Measurements from ENCODE around the gene FOSL2.

Gene FOSL2

DNA sequence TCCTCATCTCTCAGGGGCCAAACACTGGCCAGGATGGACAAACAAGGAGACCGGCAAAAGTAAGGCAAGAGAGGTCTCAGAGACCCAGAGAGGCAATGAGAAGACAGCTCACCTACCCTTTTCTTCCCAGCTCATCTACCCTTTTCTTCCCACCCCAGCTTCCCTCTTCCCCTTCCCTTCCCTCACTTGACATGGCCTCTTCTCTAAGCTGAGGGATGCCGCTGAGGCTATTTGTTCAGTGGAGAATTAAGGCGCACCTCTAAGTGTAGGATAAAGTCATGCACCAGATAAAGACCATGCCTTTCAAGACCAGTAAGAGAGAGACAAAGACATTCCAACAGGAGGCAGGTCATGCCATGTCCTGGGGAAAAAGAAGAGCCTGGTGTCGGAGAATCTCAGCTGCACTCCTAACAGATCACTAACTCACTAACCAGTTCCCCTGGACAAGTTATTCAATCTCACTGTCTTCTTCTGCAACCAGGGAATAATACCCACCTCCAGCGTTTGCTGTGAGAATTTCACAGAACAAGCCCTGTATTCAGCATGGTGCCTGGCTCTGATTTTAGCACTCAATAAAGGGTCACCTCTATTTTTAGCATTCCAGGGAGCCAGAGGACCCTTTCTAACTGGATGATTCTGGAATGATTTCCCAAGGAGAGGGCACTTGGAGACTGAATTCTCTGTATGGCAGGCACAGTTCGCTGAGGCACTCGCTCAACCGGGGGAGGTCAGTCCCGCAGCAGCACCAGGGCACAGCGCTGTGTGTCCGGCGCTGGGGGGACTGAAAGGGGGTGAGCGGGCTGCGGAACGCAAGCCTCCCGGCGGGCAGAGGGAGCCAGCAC, 3.0 kb upstream of the FOSL2 start:
- TF ChIP-seq, protein P1, sequence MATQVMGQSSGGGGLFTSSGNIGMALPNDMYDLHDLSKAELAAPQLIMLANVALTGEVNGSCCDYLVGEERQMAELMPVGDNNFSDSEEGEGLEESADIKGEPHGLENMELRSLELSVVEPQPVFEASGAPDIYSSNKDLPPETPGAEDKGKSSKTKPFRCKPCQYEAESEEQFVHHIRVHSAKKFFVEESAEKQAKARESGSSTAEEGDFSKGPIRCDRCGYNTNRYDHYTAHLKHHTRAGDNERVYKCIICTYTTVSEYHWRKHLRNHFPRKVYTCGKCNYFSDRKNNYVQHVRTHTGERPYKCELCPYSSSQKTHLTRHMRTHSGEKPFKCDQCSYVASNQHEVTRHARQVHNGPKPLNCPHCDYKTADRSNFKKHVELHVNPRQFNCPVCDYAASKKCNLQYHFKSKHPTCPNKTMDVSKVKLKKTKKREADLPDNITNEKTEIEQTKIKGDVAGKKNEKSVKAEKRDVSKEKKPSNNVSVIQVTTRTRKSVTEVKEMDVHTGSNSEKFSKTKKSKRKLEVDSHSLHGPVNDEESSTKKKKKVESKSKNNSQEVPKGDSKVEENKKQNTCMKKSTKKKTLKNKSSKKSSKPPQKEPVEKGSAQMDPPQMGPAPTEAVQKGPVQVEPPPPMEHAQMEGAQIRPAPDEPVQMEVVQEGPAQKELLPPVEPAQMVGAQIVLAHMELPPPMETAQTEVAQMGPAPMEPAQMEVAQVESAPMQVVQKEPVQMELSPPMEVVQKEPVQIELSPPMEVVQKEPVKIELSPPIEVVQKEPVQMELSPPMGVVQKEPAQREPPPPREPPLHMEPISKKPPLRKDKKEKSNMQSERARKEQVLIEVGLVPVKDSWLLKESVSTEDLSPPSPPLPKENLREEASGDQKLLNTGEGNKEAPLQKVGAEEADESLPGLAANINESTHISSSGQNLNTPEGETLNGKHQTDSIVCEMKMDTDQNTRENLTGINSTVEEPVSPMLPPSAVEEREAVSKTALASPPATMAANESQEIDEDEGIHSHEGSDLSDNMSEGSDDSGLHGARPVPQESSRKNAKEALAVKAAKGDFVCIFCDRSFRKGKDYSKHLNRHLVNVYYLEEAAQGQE (IDR thresholded peaks at IDR 0.05; ENCODE audit: insufficient replicate concordance, low read depth), result no peak
- TF ChIP-seq, protein P2, sequence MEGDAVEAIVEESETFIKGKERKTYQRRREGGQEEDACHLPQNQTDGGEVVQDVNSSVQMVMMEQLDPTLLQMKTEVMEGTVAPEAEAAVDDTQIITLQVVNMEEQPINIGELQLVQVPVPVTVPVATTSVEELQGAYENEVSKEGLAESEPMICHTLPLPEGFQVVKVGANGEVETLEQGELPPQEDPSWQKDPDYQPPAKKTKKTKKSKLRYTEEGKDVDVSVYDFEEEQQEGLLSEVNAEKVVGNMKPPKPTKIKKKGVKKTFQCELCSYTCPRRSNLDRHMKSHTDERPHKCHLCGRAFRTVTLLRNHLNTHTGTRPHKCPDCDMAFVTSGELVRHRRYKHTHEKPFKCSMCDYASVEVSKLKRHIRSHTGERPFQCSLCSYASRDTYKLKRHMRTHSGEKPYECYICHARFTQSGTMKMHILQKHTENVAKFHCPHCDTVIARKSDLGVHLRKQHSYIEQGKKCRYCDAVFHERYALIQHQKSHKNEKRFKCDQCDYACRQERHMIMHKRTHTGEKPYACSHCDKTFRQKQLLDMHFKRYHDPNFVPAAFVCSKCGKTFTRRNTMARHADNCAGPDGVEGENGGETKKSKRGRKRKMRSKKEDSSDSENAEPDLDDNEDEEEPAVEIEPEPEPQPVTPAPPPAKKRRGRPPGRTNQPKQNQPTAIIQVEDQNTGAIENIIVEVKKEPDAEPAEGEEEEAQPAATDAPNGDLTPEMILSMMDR (IDR thresholded peaks at IDR 0.05; ENCODE audit: insufficient read depth, low read length), result no peak
- no peak for TF ChIP-seq SPI1 (IDR thresholded peaks at IDR 0.05; ENCODE audit: borderline replicate concordance, low read depth)
- TF ChIP-seq GABPA (IDR thresholded peaks at IDR 0.05; ENCODE audit: low read depth), result no peak
- TF ChIP-seq POLR2AphosphoS5 (IDR thresholded peaks at IDR 0.05; ENCODE audit: low read depth), result no peak
- no peaks in the 10 kb centered on the region for H3K27me3 ChIP-seq (ENCODE audit: insufficient read depth, poor library complexity, severe bottlenecking)
- no peak for DNase-seq (ENCODE audit: low read depth in 1 of 2, low spot score in 1 of 2)
- H3K4me3 ChIP-seq (replicated peaks; ENCODE audit: insufficient read depth, low read length), result peak overlapping the region; percentile 57
- peak overlapping the region; percentile 47 for H3K27ac ChIP-seq (replicated peaks)

DNA sequence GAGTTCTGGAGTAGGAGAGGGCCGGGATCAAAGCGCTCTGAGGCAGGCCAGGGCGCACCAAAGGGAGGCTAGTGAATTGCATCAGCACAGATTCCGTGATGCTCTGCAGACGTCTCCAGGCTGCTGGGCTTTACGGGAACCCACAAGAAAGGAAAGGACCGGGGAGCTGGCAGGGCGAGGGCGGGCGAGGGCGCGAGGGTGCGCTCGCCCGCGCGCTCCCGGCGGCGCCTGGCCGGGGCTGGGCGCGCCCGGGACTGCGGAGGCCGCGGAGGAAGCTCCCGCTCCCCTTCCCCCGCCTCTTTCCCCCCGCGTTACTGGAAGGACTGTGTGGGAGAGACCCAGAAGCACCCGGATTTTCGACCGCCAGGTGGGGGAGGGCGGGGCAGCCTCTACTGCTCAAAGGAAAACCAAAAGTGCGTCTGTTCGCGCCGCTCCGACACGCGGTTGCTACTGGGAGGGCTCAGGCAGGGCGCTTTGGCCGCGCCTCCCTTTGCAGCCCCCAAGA, 2.4 kb upstream of the FOSL2 start:
- Histone ChIP-seq H3K27me3 (ENCODE audit: insufficient read depth, poor library complexity, severe bottlenecking) (no peaks in the 10 kb centered on the region), H3K27ac (replicated peaks) (peak overlapping the region; percentile 97), H3K4me3 (replicated peaks; ENCODE audit: insufficient read depth, low read length) (peak overlapping the region; percentile 57)
- peak; percentile 83 to 88 for DNase-seq (ENCODE audit: low read depth in 1 of 2, low spot score in 1 of 2)
- TF ChIP-seq, protein P1 (IDR thresholded peaks at IDR 0.05; ENCODE audit: insufficient replicate concordance, low read depth), result no peak
- TF ChIP-seq GABPA (IDR thresholded peaks at IDR 0.05; ENCODE audit: low read depth) (no peak), SPI1 (IDR thresholded peaks at IDR 0.05; ENCODE audit: borderline replicate concordance, low read depth) (no peak), POLR2AphosphoS5 (IDR thresholded peaks at IDR 0.05; ENCODE audit: low read depth) (no peak; the same call in 1 of the 2 replicates)
- TF ChIP-seq, protein P2 (IDR thresholded peaks at IDR 0.05; ENCODE audit: insufficient read depth, low read length), result no peak

DNA sequence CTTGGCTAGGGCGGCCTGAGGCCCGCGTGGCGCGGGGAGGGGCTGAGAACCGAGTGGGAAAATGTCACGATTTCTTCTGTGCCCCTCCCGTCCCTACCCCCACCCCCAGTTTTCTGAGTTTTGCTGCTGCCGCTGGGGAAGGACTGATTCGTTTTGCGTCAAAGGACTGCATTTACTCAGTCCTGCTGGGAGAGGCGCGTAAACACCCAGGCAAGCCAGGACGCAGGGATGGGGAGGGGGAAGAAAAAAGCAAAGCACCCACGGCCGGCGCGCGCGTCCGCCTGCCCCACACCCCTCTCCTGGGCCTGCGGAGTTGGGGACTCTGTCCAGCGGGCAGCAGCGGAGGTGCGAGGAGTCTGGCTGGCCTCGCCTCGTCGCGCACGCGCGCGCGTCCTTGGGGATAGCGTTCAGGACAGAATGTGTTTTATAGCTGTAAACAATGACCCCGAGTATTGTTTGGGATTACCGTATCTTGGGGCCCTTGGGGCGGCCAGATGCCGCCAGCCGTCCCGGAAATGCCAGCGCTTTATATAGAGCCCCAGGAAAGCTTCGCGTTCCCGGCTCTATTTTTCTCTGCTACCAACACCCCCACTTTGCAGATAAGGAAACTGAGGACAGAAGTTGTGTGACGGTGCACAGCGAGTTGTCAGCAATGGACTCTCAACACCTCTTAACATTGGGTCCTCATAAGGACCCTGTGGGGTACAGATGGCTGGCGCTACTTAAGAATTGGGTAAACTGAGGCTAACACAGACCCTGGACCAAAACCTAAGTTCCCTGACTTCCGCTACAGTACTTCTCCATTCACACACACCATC, 1.7 kb upstream of the FOSL2 start:
- peak overlapping the region; percentile 97 for H3K27ac ChIP-seq (replicated peaks)
- DNase-seq (ENCODE audit: low read depth in 1 of 2, low spot score in 1 of 2), result peak in 1 of 2 experiments; percentile 52

More for the DNA sequence above, 1.7 kb upstream of the FOSL2 start:
- Histone ChIP-seq H3K27me3 (ENCODE audit: insufficient read depth, poor library complexity, severe bottlenecking) (no peaks in the 10 kb centered on the region), H3K4me3 (replicated peaks; ENCODE audit: insufficient read depth, low read length) (peak overlapping the region; percentile 57)
- TF ChIP-seq POLR2AphosphoS5 (IDR thresholded peaks at IDR 0.05; ENCODE audit: low read depth) (no peak; the same call in 1 of the 2 replicates), GABPA (IDR thresholded peaks at IDR 0.05; ENCODE audit: low read depth) (0 out of 2 replicates have a peak, but pooled peaks have one; percentile 4), SPI1 (IDR thresholded peaks at IDR 0.05; ENCODE audit: borderline replicate concordance, low read depth) (no peak)
- TF ChIP-seq, protein P2 (IDR thresholded peaks at IDR 0.05; ENCODE audit: insufficient read depth, low read length), result no peak

Data from HL-60 (cell line).